Cardiac fibroblast (primary cell): ENCODE results near the gene NINJ1.

Source experiments
- DNase-seq, 2 donors: peaks; one replicate each; pipeline versions ENCODE4 v3.0.0 to v3.0.0-alpha.2; 2010; ENCODE audit warnings: low read depth in 2 of 2
- H3K4me3 ChIP-seq, 2 donors: replicated peaks in 1 of 2; 1 replicate in 1 of 2; 2 replicates in 1 of 2; pipeline ENCODE4 v1.5.1; 2011; ENCODE audit warnings: low read depth in 2 of 2, low read length in 2 of 2, mild to moderate bottlenecking in 2 of 2, moderate library complexity in 1 of 2
- CTCF ChIP-seq: IDR thresholded peaks from one replicate; pipeline ENCODE4 v1.5.1; 2011; ENCODE audit warnings: low read depth, mild to moderate bottlenecking, low read length, inconsistent platforms

Gene NINJ1

GRCh38 chr9:93114984-93115335, 19.1 kb downstream of the NINJ1 start:
- H3K4me3 ChIP-seq = no peak overlapping the region
- DNase-seq = no peak
- no peak for TF ChIP-seq CTCF

- DNase-seq = no peak
- no peak overlapping the region for H3K4me3 ChIP-seq
- no peak for TF ChIP-seq CTCF
Measured at GRCh38 chr9:93114169-93114983, 19.7 kb downstream of the NINJ1 start.

GRCh38 chr9:93112864-93113389, 21.1 kb downstream of the NINJ1 start:
- TF ChIP-seq CTCF = no peak
- no peak for DNase-seq
- no peak overlapping the region for H3K4me3 ChIP-seq

GRCh38 chr9:93112116-93112863, 21.8 kb downstream of the NINJ1 start:
- no peak for TF ChIP-seq CTCF
- no peak overlapping the region for H3K4me3 ChIP-seq
- no peak for DNase-seq

DNA sequence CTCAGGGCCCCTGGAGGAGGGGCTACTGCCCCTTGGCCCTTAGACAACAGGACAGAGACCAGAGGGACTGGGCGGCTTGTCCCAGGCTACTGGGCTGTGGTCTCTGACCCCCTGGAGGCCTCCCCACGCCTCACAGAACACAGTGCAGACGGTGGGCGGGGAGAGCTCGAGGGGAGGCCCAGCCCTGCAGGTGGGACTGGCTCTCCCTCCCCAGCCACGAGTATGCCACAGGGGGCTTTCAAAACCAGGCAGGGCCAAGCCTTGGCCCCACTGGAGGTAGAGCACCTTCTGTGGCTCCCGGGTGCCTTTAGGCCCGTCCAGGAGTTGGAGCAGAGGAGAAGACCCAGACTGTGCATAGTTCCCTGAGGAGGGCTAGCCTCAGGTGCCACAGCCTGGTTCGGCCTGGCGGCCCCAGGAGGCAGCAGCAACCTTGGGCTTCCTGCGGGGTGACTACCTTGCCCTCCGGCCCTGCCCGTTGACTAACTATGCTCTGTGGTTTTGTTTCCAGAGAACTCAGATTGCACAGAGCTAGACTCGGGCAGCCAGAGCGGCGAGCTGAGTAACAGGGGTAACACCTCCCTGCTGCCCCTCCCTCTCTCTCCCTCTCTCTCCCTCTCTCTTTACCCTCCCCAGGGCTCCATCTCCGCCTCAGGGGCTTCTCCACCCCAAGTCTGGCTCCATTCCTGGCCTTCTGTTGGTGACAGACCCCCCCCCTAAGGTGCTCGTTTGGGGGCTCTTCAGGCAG, 22.5 kb downstream of the NINJ1 start:
- DNase-seq = no peak
- no peak for TF ChIP-seq CTCF

GRCh38 chr9:93111001-93111370, 23.1 kb downstream of the NINJ1 start:
- no peak for TF ChIP-seq CTCF
- no peak overlapping the region for H3K4me3 ChIP-seq
- no peak for DNase-seq

More for the DNA sequence above, 22.5 kb downstream of the NINJ1 start:
- no peak overlapping the region for H3K4me3 ChIP-seq
